ENCODE results near the gene BRF1. TPM values are rescaled to one million over a fixed set of nuclear protein-coding genes. Genes with fewer than 3 reads are reported as not detected.

BRF1 gene
- total and polyA plus RNA-seq, 2 of the 13 experiments (the other 11 are each of a cell fraction or from before 2014, with no cell fraction given) = 5.1 to 11.0 TPM

DNA sequence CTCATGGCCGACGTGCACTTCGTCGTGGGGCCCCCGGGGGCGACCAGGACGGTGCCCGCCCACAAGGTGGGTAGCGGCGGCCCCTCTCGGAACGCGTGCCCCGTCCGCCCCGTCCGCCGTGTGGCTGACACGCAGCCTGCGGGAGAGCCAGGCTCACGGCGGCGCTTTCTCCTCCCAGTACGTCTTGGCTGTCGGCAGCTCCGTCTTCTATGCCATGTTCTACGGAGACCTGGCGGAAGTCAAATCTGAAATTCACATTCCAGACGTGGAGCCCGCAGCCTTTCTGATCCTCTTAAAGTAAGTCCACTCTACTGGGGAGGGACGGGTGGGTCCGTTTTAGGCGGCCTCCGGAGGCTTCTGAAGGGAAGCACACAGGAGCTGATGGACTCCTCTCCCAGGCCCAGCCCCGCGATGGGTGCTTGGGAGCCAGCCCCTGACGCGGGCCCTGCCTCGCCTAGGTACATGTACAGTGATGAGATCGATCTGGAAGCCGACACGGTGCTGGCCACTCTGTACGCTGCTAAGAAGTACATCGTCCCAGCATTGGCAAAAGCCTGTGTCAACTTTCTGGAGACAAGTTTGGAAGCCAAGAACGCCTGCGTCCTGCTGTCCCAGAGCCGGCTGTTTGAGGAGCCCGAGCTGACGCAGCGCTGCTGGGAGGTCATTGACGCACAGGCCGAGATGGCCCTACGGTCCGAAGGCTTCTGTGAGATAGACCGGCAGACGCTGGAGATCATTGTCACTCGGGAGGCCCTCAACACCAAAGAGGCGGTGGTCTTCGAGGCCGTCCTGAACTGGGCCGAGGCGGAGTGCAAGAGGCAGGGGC, 51.4 kb downstream of the BRF1 start:
- peaks cover 10 to 24% of the 10 kb centered on the region in 2 experiments for H3K36me3 ChIP-seq (replicated peaks in 1 of 2; ENCODE audit: control insufficient read depth in 1 of 2, insufficient read depth in 2 of 2, low read length in 2 of 2)
- CTCF ChIA-PET (ENCODE audit: low intra/inter-chr PET ratio, low total read pairs) = no interaction called here
- no peak overlapping the region for H3K27ac ChIP-seq (ENCODE audit: extremely low read length, insufficient read depth, low read length)
- no peaks in the 10 kb centered on the region for H4K20me1 ChIP-seq (ENCODE audit: insufficient read depth, low read length)
- no peak overlapping the region for H3K4me3 ChIP-seq (replicated peaks in 1 of 3; ENCODE audit: insufficient read depth in 1 of 3, low read depth in 2 of 3, low read length in 3 of 3)
- H2AFZ ChIP-seq (ENCODE audit: low read length) = no peak overlapping the region
- intact Hi-C loops (cut with micrococcal nuclease; ENCODE audit: unreplicated experiment) (no loop called here), in situ Hi-C loops (cut with HindIII; ENCODE audit: extremely low pct_ligation_motif_present, low pct_unique_long_range_greater_than_20kb) (no loop called here)
- no peaks in the 10 kb centered on the region for H3K79me2 ChIP-seq (ENCODE audit: insufficient read depth, low read length)
- DNase-seq (ENCODE audit: low spot score) = no peak
- WGBS (ENCODE audit: low lambda C conversion rate) = 97% methylated on average over 51 of the region's 62 CpGs
- H3K27me3 ChIP-seq (ENCODE audit: control insufficient read depth in 1 of 2, insufficient read depth in 2 of 2, low read length in 2 of 2) = no peaks in the 10 kb centered on the region
- no peak overlapping the region for H3K4me2 ChIP-seq (ENCODE audit: low read depth, low read length)
- H3K9me3 ChIP-seq (ENCODE audit: low read length) = no peaks in the 10 kb centered on the region
- POLR2A ChIA-PET = no interaction called here
- no peak for FAIRE-seq
- ATAC-seq = no peak
- no peaks in the 10 kb centered on the region for H3K4me1 ChIP-seq (ENCODE audit: insufficient read depth, low read length)
- BruUV-seq (replicated peaks) = no TSS peak
- no peak overlapping the region for H3K9ac ChIP-seq (ENCODE audit: insufficient read depth, low read depth, low read length)
- TF ChIP-seq BORCS8-MEF2B (CRISPR knock-in tag; IDR thresholded peaks at IDR 0.05) (no peak), ELF3 (CRISPR knock-in tag; IDR thresholded peaks at IDR 0.05) (no peak), PHF20 (CRISPR knock-in tag; IDR thresholded peaks at IDR 0.05) (no peak), SKI (IDR thresholded peaks at IDR 0.05; ENCODE audit: partially characterized antibody) (no peak), HCFC1 (IDR thresholded peaks at IDR 0.05; ENCODE audit: low read depth, low read length) (no peak), RFXANK (CRISPR knock-in tag; IDR thresholded peaks at IDR 0.05) (no peak), ZNF709 (CRISPR knock-in tag; IDR thresholded peaks at IDR 0.05) (no peak), KAT2B (IDR thresholded peaks at IDR 0.05; ENCODE audit: borderline replicate concordance, low read depth, low read length) (no peak), PAWR (CRISPR knock-in tag; IDR thresholded peaks at IDR 0.05; ENCODE audit: borderline replicate concordance) (no peak), HOXA3 (CRISPR knock-in tag; IDR thresholded peaks at IDR 0.05) (no peak)
- TF ChIP-seq, protein P1, sequence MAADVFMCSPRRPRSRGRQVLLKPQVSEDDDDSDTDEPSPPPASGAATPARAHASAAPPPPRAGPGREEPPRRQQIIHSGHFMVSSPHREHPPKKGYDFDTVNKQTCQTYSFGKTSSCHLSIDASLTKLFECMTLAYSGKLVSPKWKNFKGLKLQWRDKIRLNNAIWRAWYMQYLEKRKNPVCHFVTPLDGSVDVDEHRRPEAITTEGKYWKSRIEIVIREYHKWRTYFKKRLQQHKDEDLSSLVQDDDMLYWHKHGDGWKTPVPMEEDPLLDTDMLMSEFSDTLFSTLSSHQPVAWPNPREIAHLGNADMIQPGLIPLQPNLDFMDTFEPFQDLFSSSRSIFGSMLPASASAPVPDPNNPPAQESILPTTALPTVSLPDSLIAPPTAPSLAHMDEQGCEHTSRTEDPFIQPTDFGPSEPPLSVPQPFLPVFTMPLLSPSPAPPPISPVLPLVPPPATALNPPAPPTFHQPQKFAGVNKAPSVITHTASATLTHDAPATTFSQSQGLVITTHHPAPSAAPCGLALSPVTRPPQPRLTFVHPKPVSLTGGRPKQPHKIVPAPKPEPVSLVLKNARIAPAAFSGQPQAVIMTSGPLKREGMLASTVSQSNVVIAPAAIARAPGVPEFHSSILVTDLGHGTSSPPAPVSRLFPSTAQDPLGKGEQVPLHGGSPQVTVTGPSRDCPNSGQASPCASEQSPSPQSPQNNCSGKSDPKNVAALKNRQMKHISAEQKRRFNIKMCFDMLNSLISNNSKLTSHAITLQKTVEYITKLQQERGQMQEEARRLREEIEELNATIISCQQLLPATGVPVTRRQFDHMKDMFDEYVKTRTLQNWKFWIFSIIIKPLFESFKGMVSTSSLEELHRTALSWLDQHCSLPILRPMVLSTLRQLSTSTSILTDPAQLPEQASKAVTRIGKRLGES (CRISPR knock-in tag; IDR thresholded peaks at IDR 0.05; ENCODE audit: borderline replicate concordance) = no peak
- TF ChIP-seq, protein P2, sequence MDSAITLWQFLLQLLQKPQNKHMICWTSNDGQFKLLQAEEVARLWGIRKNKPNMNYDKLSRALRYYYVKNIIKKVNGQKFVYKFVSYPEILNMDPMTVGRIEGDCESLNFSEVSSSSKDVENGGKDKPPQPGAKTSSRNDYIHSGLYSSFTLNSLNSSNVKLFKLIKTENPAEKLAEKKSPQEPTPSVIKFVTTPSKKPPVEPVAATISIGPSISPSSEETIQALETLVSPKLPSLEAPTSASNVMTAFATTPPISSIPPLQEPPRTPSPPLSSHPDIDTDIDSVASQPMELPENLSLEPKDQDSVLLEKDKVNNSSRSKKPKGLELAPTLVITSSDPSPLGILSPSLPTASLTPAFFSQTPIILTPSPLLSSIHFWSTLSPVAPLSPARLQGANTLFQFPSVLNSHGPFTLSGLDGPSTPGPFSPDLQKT (CRISPR knock-in tag; IDR thresholded peaks at IDR 0.05; ENCODE audit: borderline replicate concordance) = no peak
- TF ChIP-seq, protein P3, sequence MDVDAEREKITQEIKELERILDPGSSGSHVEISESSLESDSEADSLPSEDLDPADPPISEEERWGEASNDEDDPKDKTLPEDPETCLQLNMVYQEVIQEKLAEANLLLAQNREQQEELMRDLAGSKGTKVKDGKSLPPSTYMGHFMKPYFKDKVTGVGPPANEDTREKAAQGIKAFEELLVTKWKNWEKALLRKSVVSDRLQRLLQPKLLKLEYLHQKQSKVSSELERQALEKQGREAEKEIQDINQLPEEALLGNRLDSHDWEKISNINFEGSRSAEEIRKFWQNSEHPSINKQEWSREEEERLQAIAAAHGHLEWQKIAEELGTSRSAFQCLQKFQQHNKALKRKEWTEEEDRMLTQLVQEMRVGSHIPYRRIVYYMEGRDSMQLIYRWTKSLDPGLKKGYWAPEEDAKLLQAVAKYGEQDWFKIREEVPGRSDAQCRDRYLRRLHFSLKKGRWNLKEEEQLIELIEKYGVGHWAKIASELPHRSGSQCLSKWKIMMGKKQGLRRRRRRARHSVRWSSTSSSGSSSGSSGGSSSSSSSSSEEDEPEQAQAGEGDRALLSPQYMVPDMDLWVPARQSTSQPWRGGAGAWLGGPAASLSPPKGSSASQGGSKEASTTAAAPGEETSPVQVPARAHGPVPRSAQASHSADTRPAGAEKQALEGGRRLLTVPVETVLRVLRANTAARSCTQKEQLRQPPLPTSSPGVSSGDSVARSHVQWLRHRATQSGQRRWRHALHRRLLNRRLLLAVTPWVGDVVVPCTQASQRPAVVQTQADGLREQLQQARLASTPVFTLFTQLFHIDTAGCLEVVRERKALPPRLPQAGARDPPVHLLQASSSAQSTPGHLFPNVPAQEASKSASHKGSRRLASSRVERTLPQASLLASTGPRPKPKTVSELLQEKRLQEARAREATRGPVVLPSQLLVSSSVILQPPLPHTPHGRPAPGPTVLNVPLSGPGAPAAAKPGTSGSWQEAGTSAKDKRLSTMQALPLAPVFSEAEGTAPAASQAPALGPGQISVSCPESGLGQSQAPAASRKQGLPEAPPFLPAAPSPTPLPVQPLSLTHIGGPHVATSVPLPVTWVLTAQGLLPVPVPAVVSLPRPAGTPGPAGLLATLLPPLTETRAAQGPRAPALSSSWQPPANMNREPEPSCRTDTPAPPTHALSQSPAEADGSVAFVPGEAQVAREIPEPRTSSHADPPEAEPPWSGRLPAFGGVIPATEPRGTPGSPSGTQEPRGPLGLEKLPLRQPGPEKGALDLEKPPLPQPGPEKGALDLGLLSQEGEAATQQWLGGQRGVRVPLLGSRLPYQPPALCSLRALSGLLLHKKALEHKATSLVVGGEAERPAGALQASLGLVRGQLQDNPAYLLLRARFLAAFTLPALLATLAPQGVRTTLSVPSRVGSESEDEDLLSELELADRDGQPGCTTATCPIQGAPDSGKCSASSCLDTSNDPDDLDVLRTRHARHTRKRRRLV (CRISPR knock-in tag; IDR thresholded peaks at IDR 0.05) = no peak
- TF ChIP-seq, protein P4, sequence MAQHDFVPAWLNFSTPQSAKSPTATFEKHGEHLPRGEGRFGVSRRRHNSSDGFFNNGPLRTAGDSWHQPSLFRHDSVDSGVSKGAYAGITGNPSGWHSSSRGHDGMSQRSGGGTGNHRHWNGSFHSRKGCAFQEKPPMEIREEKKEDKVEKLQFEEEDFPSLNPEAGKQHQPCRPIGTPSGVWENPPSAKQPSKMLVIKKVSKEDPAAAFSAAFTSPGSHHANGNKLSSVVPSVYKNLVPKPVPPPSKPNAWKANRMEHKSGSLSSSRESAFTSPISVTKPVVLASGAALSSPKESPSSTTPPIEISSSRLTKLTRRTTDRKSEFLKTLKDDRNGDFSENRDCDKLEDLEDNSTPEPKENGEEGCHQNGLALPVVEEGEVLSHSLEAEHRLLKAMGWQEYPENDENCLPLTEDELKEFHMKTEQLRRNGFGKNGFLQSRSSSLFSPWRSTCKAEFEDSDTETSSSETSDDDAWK (CRISPR knock-in tag; IDR thresholded peaks at IDR 0.05) = no peak

Data from HepG2 (cell line).